Spinal cord (tissue), 10 donors: Measurements from ENCODE around the gene CCT8L2. TPM values are rescaled to one million over a fixed set of nuclear protein-coding genes. Genes with fewer than 3 reads are reported as not detected.
"Not testable (repeated sequence)": the region's sequence is repeated elsewhere in the genome, so short reads cannot be mapped to it uniquely, and the experiment has no call there.

ENCODE experiments used
- DNase-seq, 6 donors: peaks; one replicate each; pipeline versions ENCODE4 v3.0.0 to v3.0.0-alpha.2; 2013 to 2015; ENCODE audit warnings: low spot score in 6 of 6, low read depth in 4 of 6
- H3K27ac ChIP-seq: one replicate; pipeline ENCODE4 v1.5.1; 2013; ENCODE audit warnings: low read depth, low read length, control low read depth
- H3K27me3 ChIP-seq: one replicate; pipeline ENCODE4 v1.6.1; 2013; ENCODE audit warnings: low read length; ENCODE audit not compliant: control insufficient read depth, insufficient read depth
- H3K36me3 ChIP-seq: one replicate; pipeline ENCODE4 v1.6.1; 2013; ENCODE audit warnings: low read length; ENCODE audit not compliant: control insufficient read depth, insufficient read depth
- H3K4me1 ChIP-seq: one replicate; pipeline ENCODE4 v1.6.1; 2013; ENCODE audit warnings: low read length; ENCODE audit not compliant: control insufficient read depth, insufficient read depth
- H3K4me3 ChIP-seq: one replicate; pipeline ENCODE4 v1.5.1; 2013; ENCODE audit warnings: low read depth, low read length, control low read depth
- H3K9me3 ChIP-seq: one replicate; pipeline ENCODE4 v1.6.1; 2013; ENCODE audit warnings: low read length; ENCODE audit not compliant: control insufficient read depth, insufficient read depth
- WGBS: methylation state at CpG from one replicate; pipeline ENCODE4 v1.1.5; 2013; ENCODE audit warnings: missing lambda C conversion rate; ENCODE audit not compliant: insufficient coverage; 5-methylcytosine and 5-hydroxymethylcytosine counted together
- long read RNA-seq, 4 donors: transcript quantifications; one replicate each; lab custom pipeline, GENCODE V29; 2026
- polyA plus RNA-seq, 2 donors: library from polyadenylated mRNA; unstranded; fragments of 120-200 nt; gene quantifications; one replicate each; pipeline ENCODE4 v1.2.1, GENCODE V29; 2013; ENCODE audit not compliant: insufficient read length in 2 of 2
- total RNA-seq, 2 donors: library from RNA; depleted of rRNA in 1 of 2; stranded (reverse); fragments of 120-200 nt in 1 of 2; fragments of >200 nt in 1 of 2; gene quantifications; one replicate each; pipeline versions ENCODE4 v1.2.3 to v1.2.4, GENCODE V29; 2013 to 2014
- donor health status: healthy.

Gene CCT8L2
- not detected for total RNA-seq
- not detected for polyA plus RNA-seq
- long read RNA-seq, donor 1 = 0 reads
- long read RNA-seq, donor 2, partial matches to known transcripts = 0 of 2 reads
- long read RNA-seq, donor 2, other reads (novel, unspliced or antisense) = 0 of 2 reads
- long read RNA-seq, donor 3 = 0 reads
- long read RNA-seq, donor 4 = 0 reads

GRCh38 chr22:16592710-16593109 is at the start of gene CCT8L2:
Gene CCT8L2, minus strand, starts transcription at chr22:16592810. Its CDS starts 260 bp downstream, at chr22:16592550.
- H3K27me3 ChIP-seq, H3K27ac ChIP-seq, H3K36me3 ChIP-seq, H3K9me3 ChIP-seq, H3K4me1 ChIP-seq, DNase-seq, H3K4me3 ChIP-seq: not testable (repeated sequence)
- no CpG with 5 or more reads among the region's 1 CpG for WGBS

DNA sequence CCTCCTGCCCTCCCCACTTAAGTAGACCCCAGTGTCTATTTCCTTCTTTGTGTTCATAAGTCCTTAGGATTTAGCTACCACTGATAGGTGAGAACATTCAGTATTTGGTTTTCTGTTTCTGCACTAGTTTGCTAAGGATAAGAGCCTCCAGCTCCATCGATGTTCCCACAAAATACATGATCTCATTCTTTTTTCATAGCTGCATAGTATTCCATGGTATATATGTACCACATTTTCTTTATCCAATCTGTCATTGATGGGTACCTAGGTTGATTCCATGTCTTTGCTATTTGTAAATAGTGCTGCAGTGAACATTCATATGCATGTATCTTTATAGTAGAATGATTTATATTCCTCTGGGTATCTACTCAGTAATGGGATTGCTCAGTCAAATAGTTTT is 42.8 kb upstream of the CCT8L2 start:
- H3K4me3 ChIP-seq, H3K9me3 ChIP-seq, H3K27ac ChIP-seq, H3K4me1 ChIP-seq, H3K27me3 ChIP-seq, DNase-seq, H3K36me3 ChIP-seq: not testable (repeated sequence)
- WGBS = no CpG with 5 or more reads among the region's 1 CpG

- not testable (repeated sequence) for DNase-seq, H3K27ac ChIP-seq, H3K4me1 ChIP-seq, H3K9me3 ChIP-seq, H3K36me3 ChIP-seq, H3K4me3 ChIP-seq, H3K27me3 ChIP-seq
These were observed 41.5 kb upstream of the CCT8L2 start for GRCh38 chr22:16634092-16634491.

- DNase-seq, H3K9me3 ChIP-seq, H3K36me3 ChIP-seq, H3K27me3 ChIP-seq, H3K4me1 ChIP-seq, H3K4me3 ChIP-seq, H3K27ac ChIP-seq: not testable (repeated sequence)
- WGBS = no CpG with 5 or more reads among the region's 1 CpG
These were observed 35.9 kb upstream of the CCT8L2 start for GRCh38 chr22:16628476-16628875.

DNA sequence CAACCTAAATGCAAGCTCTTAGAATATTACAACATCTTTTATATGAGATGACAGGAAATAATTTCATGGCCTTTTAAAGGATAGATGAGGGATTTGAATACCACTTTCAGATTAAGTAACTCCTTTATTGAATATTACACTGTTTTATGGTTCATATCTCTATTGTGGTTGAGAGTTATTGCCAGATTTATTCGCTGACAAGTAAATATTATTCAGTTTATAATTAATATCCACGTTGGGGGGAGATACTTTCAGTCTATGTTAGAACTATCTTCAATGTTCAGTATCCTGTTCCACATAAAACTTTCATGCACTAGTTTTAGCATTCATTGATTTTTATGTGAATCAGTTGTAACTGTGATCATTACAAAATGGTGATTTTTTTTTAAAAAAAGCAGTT is 32.4 kb upstream of the CCT8L2 start:
- not testable (repeated sequence) for H3K4me1 ChIP-seq, H3K36me3 ChIP-seq, H3K27ac ChIP-seq, H3K9me3 ChIP-seq, H3K4me3 ChIP-seq, DNase-seq, H3K27me3 ChIP-seq
- WGBS = no CpG with 5 or more reads among the region's 2 CpGs

- not testable (repeated sequence) for H3K4me3 ChIP-seq, H3K4me1 ChIP-seq, H3K9me3 ChIP-seq, H3K27me3 ChIP-seq, H3K27ac ChIP-seq, H3K36me3 ChIP-seq, DNase-seq
These were observed 31.0 kb upstream of the CCT8L2 start for GRCh38 chr22:16623595-16623994.

- DNase-seq, H3K27ac ChIP-seq, H3K36me3 ChIP-seq, H3K4me1 ChIP-seq, H3K9me3 ChIP-seq, H3K27me3 ChIP-seq, H3K4me3 ChIP-seq: not testable (repeated sequence)
- WGBS = no CpG with 5 or more reads among the region's 3 CpGs
These were observed 24.9 kb upstream of the CCT8L2 start for GRCh38 chr22:16617516-16617915.

DNA sequence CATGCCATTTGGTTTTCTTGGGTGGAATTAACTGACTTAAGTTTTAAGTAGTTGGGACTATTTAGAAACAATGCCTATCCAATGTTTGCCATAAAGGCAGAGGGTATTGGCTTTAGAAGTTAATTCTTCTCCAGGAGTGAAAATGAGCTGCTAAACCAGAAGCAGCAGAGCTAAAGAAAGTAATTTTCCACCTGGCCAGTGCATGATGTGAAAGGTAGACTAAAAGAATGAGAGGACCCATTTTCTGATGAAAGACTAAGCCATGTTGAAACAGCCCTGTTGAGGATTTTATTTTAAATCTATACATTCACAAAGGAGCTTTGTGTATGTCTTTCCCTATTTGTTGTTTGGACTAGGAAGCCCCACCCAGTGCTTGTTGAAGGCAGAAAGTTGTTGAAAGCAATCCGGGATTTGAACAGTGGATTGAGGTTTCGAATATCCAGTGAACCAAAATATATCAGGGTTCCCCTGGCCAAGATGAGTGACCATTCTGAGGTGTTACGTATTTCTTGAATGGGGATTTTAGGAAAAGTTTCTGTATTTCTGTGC is 23.9 kb upstream of the CCT8L2 start:
- H3K27ac ChIP-seq, H3K4me3 ChIP-seq, H3K27me3 ChIP-seq, H3K36me3 ChIP-seq, DNase-seq, H3K4me1 ChIP-seq, H3K9me3 ChIP-seq: not testable (repeated sequence)
- WGBS = 60% methylated on average over 1 of the region's 3 CpGs

DNA sequence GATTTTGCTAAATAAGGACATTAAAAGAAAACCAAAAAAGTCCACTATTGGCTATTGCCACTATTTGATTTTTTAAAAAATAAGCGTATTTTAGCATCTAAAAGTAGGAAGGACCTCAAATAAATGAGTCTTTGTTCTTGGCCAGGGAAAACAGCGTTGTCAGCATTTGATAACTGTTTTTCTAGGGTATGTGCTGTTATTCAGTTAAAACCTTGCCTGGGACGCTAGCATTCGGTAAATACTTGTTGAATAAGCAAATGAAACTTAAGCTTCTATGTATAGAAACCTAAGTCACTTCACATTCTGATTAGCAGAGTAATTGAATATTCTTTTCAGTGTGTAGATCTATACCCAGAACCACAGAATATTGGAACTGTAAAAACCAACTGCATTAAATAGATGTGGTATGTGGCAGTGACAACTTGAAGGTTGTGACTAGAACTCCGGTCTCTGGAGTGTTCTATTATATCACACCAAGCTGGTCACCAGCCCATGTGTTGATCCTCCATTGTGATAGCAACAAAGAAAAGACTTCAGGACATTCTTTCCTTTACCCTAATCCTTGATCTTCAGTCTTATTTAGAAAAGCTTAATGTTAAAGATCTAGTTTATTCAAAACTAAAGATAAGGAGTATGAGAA is 23.1 kb upstream of the CCT8L2 start:
- DNase-seq, H3K9me3 ChIP-seq, H3K4me1 ChIP-seq, H3K27ac ChIP-seq, H3K36me3 ChIP-seq, H3K27me3 ChIP-seq, H3K4me3 ChIP-seq: not testable (repeated sequence)
- WGBS = no CpG with 5 or more reads among the region's 5 CpGs

DNA sequence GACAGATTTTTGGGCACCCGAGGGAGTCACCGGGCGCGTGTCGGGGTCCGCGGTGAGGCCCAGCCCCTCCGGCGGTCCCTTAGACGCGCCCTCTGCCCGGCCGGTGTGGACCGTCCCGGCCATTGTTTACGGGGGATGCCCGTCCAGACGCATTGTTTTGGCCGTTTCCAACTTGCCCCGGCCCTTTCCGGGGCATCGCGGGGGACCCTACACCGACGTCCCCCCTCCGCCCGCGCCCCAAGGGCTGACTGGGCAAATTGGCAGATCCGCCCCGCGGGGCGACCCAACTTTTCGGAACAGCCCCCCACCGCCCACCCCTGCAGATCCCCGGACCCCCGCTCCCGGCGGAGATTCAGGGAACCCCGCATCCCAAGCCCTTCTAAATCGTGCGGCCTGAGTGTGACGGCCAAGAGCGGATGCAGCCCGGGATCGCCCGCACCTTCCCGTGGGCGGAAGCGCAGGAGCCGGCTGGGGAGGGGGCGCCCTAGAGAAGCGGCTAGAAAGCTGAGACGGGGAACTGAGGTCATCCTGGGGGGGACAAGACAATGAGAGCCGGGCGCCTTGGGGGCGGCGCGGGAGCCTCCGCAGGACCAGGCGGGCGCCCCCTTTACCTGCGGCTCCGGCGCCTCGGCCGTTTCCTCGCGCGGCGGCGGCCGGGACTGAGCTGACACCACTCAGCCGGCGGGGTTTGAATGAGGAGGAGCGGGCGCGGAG is 17.1 kb upstream of the CCT8L2 start:
- peaks cover 21% of the 10 kb centered on the region for H3K27me3 ChIP-seq
- peaks cover 3% of the 10 kb centered on the region for H3K4me1 ChIP-seq
- H3K27ac ChIP-seq = no peak overlapping the region
- H3K36me3 ChIP-seq = no peaks in the 10 kb centered on the region
- no peak for DNase-seq
- WGBS = under 1% methylated on average over 56 of the region's 77 CpGs
- H3K9me3 ChIP-seq = no peaks in the 10 kb centered on the region
- no peak overlapping the region for H3K4me3 ChIP-seq
